ENCODE measurements around the gene TMPRSS11D. TPM values are rescaled to one million over a fixed set of nuclear protein-coding genes. Genes with fewer than 3 reads are reported as not detected.

Gene TMPRSS11D
- total RNA-seq, 1 donor from 2014 or later = not detected

DNA sequence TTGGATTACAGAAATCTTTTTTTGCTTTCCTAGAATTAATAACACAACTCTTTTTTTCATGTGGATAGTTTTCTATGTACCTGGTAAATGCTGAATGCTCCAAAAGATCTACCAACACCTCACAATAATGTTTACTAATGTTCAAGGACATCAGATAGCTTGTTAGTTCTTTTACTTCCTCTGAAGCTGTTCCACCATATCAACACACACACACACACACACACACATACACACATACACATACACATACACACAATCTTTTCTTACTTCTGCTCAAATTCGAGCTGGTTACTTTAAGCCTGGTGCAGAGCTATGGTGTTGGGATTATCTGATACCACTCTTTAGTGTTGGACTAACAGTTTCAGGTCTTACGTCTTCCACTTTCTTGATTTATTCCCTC, 28.3 kb upstream of the TMPRSS11D start:
- H3K9ac ChIP-seq (ENCODE audit: low read depth in 1 of 3, low read length in 3 of 3) = no peak overlapping the region
- no peaks in the 10 kb centered on the region for H3K36me3 ChIP-seq (ENCODE audit: control insufficient read depth in 3 of 3, insufficient read depth in 3 of 3, low read length in 3 of 3)
- no peaks in the 10 kb centered on the region for H3K9me3 ChIP-seq (ENCODE audit: control insufficient read depth in 3 of 3, low read length in 3 of 3)
- H3K4me1 ChIP-seq (ENCODE audit: control insufficient read depth in 3 of 3, insufficient read depth in 3 of 3, low read length in 3 of 3) = no peaks in the 10 kb centered on the region
- no peak overlapping the region for H3K4me3 ChIP-seq (ENCODE audit: low read length in 3 of 3)
- H3K27ac ChIP-seq (ENCODE audit: low read depth, low read length) = no peak overlapping the region
- H3K27me3 ChIP-seq (ENCODE audit: control insufficient read depth in 3 of 3, insufficient read depth in 3 of 3, low read length in 3 of 3) = no peaks in the 10 kb centered on the region

DNA sequence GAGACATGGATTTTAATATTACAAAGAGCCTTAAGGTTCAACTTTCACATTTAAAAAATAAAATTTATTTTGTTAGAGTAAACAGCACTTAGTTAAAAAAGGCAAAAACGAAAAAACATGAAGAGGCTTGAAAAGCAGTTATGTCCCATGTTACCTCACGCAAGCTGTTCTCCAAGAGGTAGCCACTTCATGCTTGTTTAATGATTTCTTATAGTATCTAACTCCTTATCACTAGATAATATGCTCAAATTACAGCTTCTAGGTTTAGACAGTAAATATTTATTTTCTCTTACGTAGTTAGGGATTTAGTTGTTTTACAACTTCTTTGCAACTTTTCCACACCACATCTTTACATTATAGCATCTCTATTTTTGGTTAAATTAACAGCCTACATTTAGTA, 27.8 kb upstream of the TMPRSS11D start:
- Histone ChIP-seq H3K36me3 (ENCODE audit: control insufficient read depth in 3 of 3, insufficient read depth in 3 of 3, low read length in 3 of 3) (no peaks in the 10 kb centered on the region), H3K4me1 (ENCODE audit: control insufficient read depth in 3 of 3, insufficient read depth in 3 of 3, low read length in 3 of 3) (no peaks in the 10 kb centered on the region), H3K27me3 (ENCODE audit: control insufficient read depth in 3 of 3, insufficient read depth in 3 of 3, low read length in 3 of 3) (no peaks in the 10 kb centered on the region), H3K27ac (ENCODE audit: low read depth, low read length) (no peak overlapping the region), H3K9ac (ENCODE audit: low read depth in 1 of 3, low read length in 3 of 3) (no peak overlapping the region), H3K9me3 (ENCODE audit: control insufficient read depth in 3 of 3, low read length in 3 of 3) (no peaks in the 10 kb centered on the region), H3K4me3 (ENCODE audit: low read length in 3 of 3) (no peak overlapping the region)

GRCh38 chr4:67911141-67911540, 27.3 kb upstream of the TMPRSS11D start:
- Histone ChIP-seq H3K4me3 (ENCODE audit: low read length in 3 of 3) (no peak overlapping the region), H3K27ac (ENCODE audit: low read depth, low read length) (no peak overlapping the region), H3K27me3 (ENCODE audit: control insufficient read depth in 3 of 3, insufficient read depth in 3 of 3, low read length in 3 of 3) (no peaks in the 10 kb centered on the region), H3K4me1 (ENCODE audit: control insufficient read depth in 3 of 3, insufficient read depth in 3 of 3, low read length in 3 of 3) (no peaks in the 10 kb centered on the region), H3K9me3 (ENCODE audit: control insufficient read depth in 3 of 3, low read length in 3 of 3) (no peaks in the 10 kb centered on the region), H3K36me3 (ENCODE audit: control insufficient read depth in 3 of 3, insufficient read depth in 3 of 3, low read length in 3 of 3) (no peaks in the 10 kb centered on the region), H3K9ac (ENCODE audit: low read depth in 1 of 3, low read length in 3 of 3) (no peak overlapping the region)

- Histone ChIP-seq H3K9ac (ENCODE audit: low read depth in 1 of 3, low read length in 3 of 3) (no peak overlapping the region), H3K9me3 (ENCODE audit: control insufficient read depth in 3 of 3, low read length in 3 of 3) (no peaks in the 10 kb centered on the region), H3K4me1 (ENCODE audit: control insufficient read depth in 3 of 3, insufficient read depth in 3 of 3, low read length in 3 of 3) (no peaks in the 10 kb centered on the region), H3K27me3 (ENCODE audit: control insufficient read depth in 3 of 3, insufficient read depth in 3 of 3, low read length in 3 of 3) (no peaks in the 10 kb centered on the region), H3K27ac (ENCODE audit: low read depth, low read length) (no peak overlapping the region), H3K36me3 (ENCODE audit: control insufficient read depth in 3 of 3, insufficient read depth in 3 of 3, low read length in 3 of 3) (no peaks in the 10 kb centered on the region), H3K4me3 (ENCODE audit: low read length in 3 of 3) (no peak overlapping the region)
These were observed 26.7 kb upstream of the TMPRSS11D start for GRCh38 chr4:67910585-67910905.

DNA sequence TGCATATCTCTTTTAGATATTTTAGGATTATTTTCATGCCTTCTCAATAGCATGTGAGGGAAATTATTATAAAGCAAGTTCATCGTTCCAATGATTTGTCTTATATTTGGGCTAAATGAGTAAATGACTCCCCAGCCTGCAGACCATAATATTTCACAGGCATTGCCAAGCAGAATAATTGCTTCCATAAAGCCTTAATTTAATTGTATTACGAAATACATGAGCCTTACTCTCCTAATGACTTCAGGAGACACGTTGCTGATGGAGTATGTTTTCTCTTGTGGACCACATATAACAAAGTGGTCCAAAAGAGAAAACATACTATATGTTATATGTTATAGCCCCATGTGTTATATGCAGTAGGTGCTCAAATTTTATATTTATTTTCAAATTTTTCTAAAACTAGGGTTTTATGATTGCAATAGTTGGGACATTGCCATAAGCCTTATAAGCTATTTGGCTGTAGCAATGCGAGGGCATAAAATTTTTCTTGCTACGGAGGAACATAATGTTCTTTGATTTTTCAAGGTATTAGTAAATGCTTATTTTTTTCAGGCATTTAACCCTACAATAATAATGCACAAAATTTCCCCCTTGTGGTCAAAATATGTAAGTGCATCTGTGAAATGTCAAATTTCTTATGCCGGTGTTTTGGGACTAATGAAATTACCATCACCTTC, 26.2 kb upstream of the TMPRSS11D start:
- Histone ChIP-seq H3K9me3 (ENCODE audit: control insufficient read depth in 3 of 3, low read length in 3 of 3) (no peaks in the 10 kb centered on the region), H3K4me1 (ENCODE audit: control insufficient read depth in 3 of 3, insufficient read depth in 3 of 3, low read length in 3 of 3) (no peaks in the 10 kb centered on the region), H3K27me3 (ENCODE audit: control insufficient read depth in 3 of 3, insufficient read depth in 3 of 3, low read length in 3 of 3) (no peaks in the 10 kb centered on the region), H3K9ac (ENCODE audit: low read depth in 1 of 3, low read length in 3 of 3) (no peak overlapping the region), H3K27ac (ENCODE audit: low read depth, low read length) (no peak overlapping the region), H3K36me3 (ENCODE audit: control insufficient read depth in 3 of 3, insufficient read depth in 3 of 3, low read length in 3 of 3) (no peaks in the 10 kb centered on the region), H3K4me3 (ENCODE audit: low read length in 3 of 3) (no peak overlapping the region)

DNA sequence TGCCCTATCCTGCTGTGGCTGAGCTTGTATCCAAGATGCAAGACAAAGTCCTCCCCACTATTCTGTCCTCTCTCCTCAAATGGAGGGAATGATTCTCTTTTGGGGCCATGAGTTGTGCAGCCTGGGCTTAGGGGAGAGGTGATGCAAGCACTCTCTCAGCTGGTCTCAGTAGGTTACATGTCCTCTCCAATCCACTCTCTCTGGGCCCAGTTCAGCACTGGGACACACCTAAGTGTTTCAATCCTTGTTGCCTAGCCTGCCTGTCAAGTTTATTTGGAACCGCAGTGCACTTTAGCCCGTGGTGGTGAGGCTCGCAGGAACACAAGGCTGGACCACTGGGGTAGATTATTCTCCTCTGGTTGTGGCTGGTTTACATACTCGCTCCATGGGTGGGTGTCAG, 23.8 kb upstream of the TMPRSS11D start:
- no peaks in the 10 kb centered on the region for H3K27me3 ChIP-seq (ENCODE audit: control insufficient read depth in 3 of 3, insufficient read depth in 3 of 3, low read length in 3 of 3)
- H3K4me1 ChIP-seq (ENCODE audit: control insufficient read depth in 3 of 3, insufficient read depth in 3 of 3, low read length in 3 of 3) = no peaks in the 10 kb centered on the region
- H3K9ac ChIP-seq (ENCODE audit: low read depth in 1 of 3, low read length in 3 of 3) = no peak overlapping the region
- H3K27ac ChIP-seq (ENCODE audit: low read depth, low read length) = no peak overlapping the region
- H3K9me3 ChIP-seq (ENCODE audit: control insufficient read depth in 3 of 3, low read length in 3 of 3) = no peaks in the 10 kb centered on the region
- no peaks in the 10 kb centered on the region for H3K36me3 ChIP-seq (ENCODE audit: control insufficient read depth in 3 of 3, insufficient read depth in 3 of 3, low read length in 3 of 3)
- no peak overlapping the region for H3K4me3 ChIP-seq (ENCODE audit: low read length in 3 of 3)

GRCh38 chr4:67899096-67899495, 15.3 kb upstream of the TMPRSS11D start:
- Histone ChIP-seq H3K9me3 (ENCODE audit: control insufficient read depth in 3 of 3, low read length in 3 of 3) (no peaks in the 10 kb centered on the region), H3K27me3 (ENCODE audit: control insufficient read depth in 3 of 3, insufficient read depth in 3 of 3, low read length in 3 of 3) (no peaks in the 10 kb centered on the region), H3K36me3 (ENCODE audit: control insufficient read depth in 3 of 3, insufficient read depth in 3 of 3, low read length in 3 of 3) (no peaks in the 10 kb centered on the region), H3K27ac (ENCODE audit: low read depth, low read length) (no peak overlapping the region), H3K9ac (ENCODE audit: low read depth in 1 of 3, low read length in 3 of 3) (no peak overlapping the region), H3K4me3 (ENCODE audit: low read length in 3 of 3) (no peak overlapping the region), H3K4me1 (ENCODE audit: control insufficient read depth in 3 of 3, insufficient read depth in 3 of 3, low read length in 3 of 3) (no peaks in the 10 kb centered on the region)

DNA sequence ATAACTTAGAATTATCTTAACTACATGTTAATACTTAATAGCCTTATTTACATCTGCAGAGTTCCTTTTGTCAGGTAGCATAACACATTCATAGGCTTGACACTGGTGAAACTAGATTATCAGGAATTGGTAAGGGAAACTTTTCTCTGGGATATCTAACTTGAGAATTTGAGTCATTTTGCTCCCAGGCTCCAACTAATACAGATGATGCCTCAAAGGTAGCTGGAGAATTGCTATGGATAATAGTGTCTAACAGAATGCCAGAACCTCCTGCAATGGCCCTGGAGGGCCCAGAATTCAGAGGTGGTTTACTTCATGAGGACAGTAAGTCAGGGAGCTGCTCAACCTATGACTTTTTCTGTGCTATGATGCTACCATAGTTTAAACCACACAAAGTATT, 13.9 kb upstream of the TMPRSS11D start:
- no peak overlapping the region for H3K27ac ChIP-seq (ENCODE audit: low read depth, low read length)
- no peak overlapping the region for H3K9ac ChIP-seq (ENCODE audit: low read depth in 1 of 3, low read length in 3 of 3)
- H3K36me3 ChIP-seq (ENCODE audit: control insufficient read depth in 3 of 3, insufficient read depth in 3 of 3, low read length in 3 of 3) = no peaks in the 10 kb centered on the region
- H3K4me3 ChIP-seq (ENCODE audit: low read length in 3 of 3) = no peak overlapping the region
- no peaks in the 10 kb centered on the region for H3K9me3 ChIP-seq (ENCODE audit: control insufficient read depth in 3 of 3, low read length in 3 of 3)
- H3K4me1 ChIP-seq (ENCODE audit: control insufficient read depth in 3 of 3, insufficient read depth in 3 of 3, low read length in 3 of 3) = no peaks in the 10 kb centered on the region
- H3K27me3 ChIP-seq (ENCODE audit: control insufficient read depth in 3 of 3, insufficient read depth in 3 of 3, low read length in 3 of 3) = no peaks in the 10 kb centered on the region

GRCh38 chr4:67896421-67897065, 12.7 kb upstream of the TMPRSS11D start:
- Histone ChIP-seq H3K36me3 (ENCODE audit: control insufficient read depth in 3 of 3, insufficient read depth in 3 of 3, low read length in 3 of 3) (no peaks in the 10 kb centered on the region), H3K27me3 (ENCODE audit: control insufficient read depth in 3 of 3, insufficient read depth in 3 of 3, low read length in 3 of 3) (no peaks in the 10 kb centered on the region), H3K9me3 (ENCODE audit: control insufficient read depth in 3 of 3, low read length in 3 of 3) (no peaks in the 10 kb centered on the region), H3K9ac (ENCODE audit: low read depth in 1 of 3, low read length in 3 of 3) (no peak overlapping the region), H3K4me1 (ENCODE audit: control insufficient read depth in 3 of 3, insufficient read depth in 3 of 3, low read length in 3 of 3) (no peaks in the 10 kb centered on the region), H3K27ac (ENCODE audit: low read depth, low read length) (no peak overlapping the region), H3K4me3 (ENCODE audit: low read length in 3 of 3) (no peak overlapping the region)

- H3K9ac ChIP-seq (ENCODE audit: low read depth in 1 of 3, low read length in 3 of 3) = no peak overlapping the region
- H3K4me1 ChIP-seq (ENCODE audit: control insufficient read depth in 3 of 3, insufficient read depth in 3 of 3, low read length in 3 of 3) = no peaks in the 10 kb centered on the region
- H3K36me3 ChIP-seq (ENCODE audit: control insufficient read depth in 3 of 3, insufficient read depth in 3 of 3, low read length in 3 of 3) = no peaks in the 10 kb centered on the region
- H3K4me3 ChIP-seq (ENCODE audit: low read length in 3 of 3) = no peak overlapping the region
- H3K9me3 ChIP-seq (ENCODE audit: control insufficient read depth in 3 of 3, low read length in 3 of 3) = no peaks in the 10 kb centered on the region
- no peaks in the 10 kb centered on the region for H3K27me3 ChIP-seq (ENCODE audit: control insufficient read depth in 3 of 3, insufficient read depth in 3 of 3, low read length in 3 of 3)
- no peak overlapping the region for H3K27ac ChIP-seq (ENCODE audit: low read depth, low read length)
These were observed 10.9 kb upstream of the TMPRSS11D start for GRCh38 chr4:67894659-67895058.
